GM12878 (cell line): Measurements from ENCODE around the gene LYRM2. TPM values are rescaled to one million over a fixed set of nuclear protein-coding genes. Genes with fewer than 3 reads are reported as not detected.

Source experiments
- ATAC-seq: fragments of 200-7000 bp; cut with Tn5 transposase; 3 replicates; pipeline ENCODE4 v1.9.1; 2020; ENCODE audit warnings: mild to moderate bottlenecking, moderate library complexity
- BruUV-seq: library from RNA; stranded (reverse); fragments of 400-500 nt; replicated peaks from 2 replicates; lab custom pipeline; 2021; lab: Mats Ljungman, UMichigan
- CTCF ChIA-PET: fragments of 300-600 bp; sonication (Branson Sonifier 250); formaldehyde crosslinking; extraction: SDS; loops from one replicate; lab custom pipeline; 2021; ENCODE audit warnings: inconsistent platforms; lab: Yijun Ruan, JAX
- POLR2A ChIA-PET: fragments of 350-600 bp; formaldehyde crosslinking; extraction: SDS; loops from one replicate; lab custom pipeline; 2021; ENCODE audit warnings: inconsistent platforms; lab: Charles Lee
- RAD21 ChIA-PET: fragments of 300-600 bp; sonication (Branson Sonifier 250); formaldehyde crosslinking; loops from one replicate; lab custom pipeline; 2023; ENCODE audit warnings: antibody characterized with exemption; ENCODE audit not compliant: unreplicated experiment; lab: Charles Lee
- SMC1A ChIA-PET: fragments of 300-600 bp; sonication (Branson Sonifier 250); formaldehyde crosslinking; loops from one replicate; lab custom pipeline; 2023; ENCODE audit not compliant: unreplicated experiment, uncharacterized antibody; lab: Charles Lee
- DNase-seq: peaks from one replicate; pipeline ENCODE4 v3.0.0-alpha.2; 2011; ENCODE audit warnings: low read depth, low spot score
- FAIRE-seq: peaks from 3 replicates; lab custom pipeline; 2011; peaks lifted over from hg19 to GRCh38; lab: Jason Lieb, UNC
- H2AFZ ChIP-seq: 2 replicates; pipeline ENCODE4 v1.6.0; 2011; ENCODE audit warnings: low read depth, low read length, control low read depth; ENCODE audit not compliant: control insufficient read depth
- H3K27ac ChIP-seq: 2 replicates; pipeline ENCODE4 v1.5.1; 2011; ENCODE audit warnings: control low read depth; ENCODE audit not compliant: control insufficient read depth, insufficient read depth
- H3K27me3 ChIP-seq, 2 experiments: replicated peaks in 1 of 2; 2 replicates each; pipeline versions ENCODE4 v1.6.0 to v1.6.1; 2011; ENCODE audit warnings: low read length in 1 of 2; ENCODE audit not compliant: control insufficient read depth in 2 of 2, insufficient read depth in 2 of 2
- H3K36me3 ChIP-seq, 2 experiments: 2 replicates each; pipeline ENCODE4 v1.5.1; 2011; ENCODE audit warnings: low read length in 1 of 2; ENCODE audit not compliant: control insufficient read depth in 2 of 2, insufficient read depth in 2 of 2
- H3K4me1 ChIP-seq: 2 replicates; pipeline ENCODE4 v1.6.1; 2011; ENCODE audit warnings: mild to moderate bottlenecking, low read length, moderate library complexity, mixed read lengths; ENCODE audit not compliant: control insufficient read depth, insufficient read depth
- H3K4me2 ChIP-seq: 2 replicates; pipeline ENCODE4 v1.6.0; 2011; ENCODE audit warnings: control low read depth; ENCODE audit not compliant: control insufficient read depth, insufficient read depth
- H3K4me3 ChIP-seq: fragments of 200-600 bp; sonication (generic); 2 replicates; pipeline ENCODE4 v1.5.1; 2016
- H3K79me2 ChIP-seq: 2 replicates; pipeline ENCODE4 v1.6.0; 2011; ENCODE audit warnings: low read length; ENCODE audit not compliant: control insufficient read depth, insufficient read depth
- H3K9ac ChIP-seq: 2 replicates; pipeline ENCODE4 v1.8.0; 2011; ENCODE audit warnings: low read length, control low read depth, mixed read lengths; ENCODE audit not compliant: control insufficient read depth, insufficient read depth
- H3K9me3 ChIP-seq: replicated peaks from 3 replicates; pipeline ENCODE4 v1.5.1; 2011; ENCODE audit warnings: mild to moderate bottlenecking, low read length; ENCODE audit not compliant: control insufficient read depth, insufficient read depth
- H4K20me1 ChIP-seq: 2 replicates; pipeline ENCODE4 v1.6.0; 2011; ENCODE audit not compliant: control insufficient read depth, insufficient read depth
- ASH2L ChIP-seq: fragments of 300-600, 200-600 bp; sonication (generic); IDR thresholded peaks from 2 replicates; pipeline ENCODE4 v1.6.1; 2017; ENCODE audit warnings: low read depth, mild to moderate bottlenecking, borderline replicate concordance
- ATF7 ChIP-seq: fragments of 450-650 bp; IDR thresholded peaks from 2 replicates; pipeline ENCODE4 v1.6.1; 2016; ENCODE audit warnings: low read depth, mild to moderate bottlenecking
- BCL11A ChIP-seq: IDR thresholded peaks from 2 replicates; pipeline ENCODE4 v1.6.1; 2011; ENCODE audit warnings: low read depth, low read length
- CREB1 ChIP-seq: IDR thresholded peaks from 2 replicates; pipeline ENCODE4 v1.6.1; 2012; ENCODE audit warnings: low read depth, mild to moderate bottlenecking, inconsistent platforms
- GABPA ChIP-seq: IDR thresholded peaks from 2 replicates; pipeline ENCODE4 v1.6.1; 2014; ENCODE audit warnings: antibody characterized with exemption, low read depth, mild to moderate bottlenecking, inconsistent platforms
- HDAC2 ChIP-seq: fragments of 200-600 bp; sonication (generic); IDR thresholded peaks from 2 replicates; pipeline ENCODE4 v1.6.1; 2017
- IKZF1 ChIP-seq: fragments of 450-650 bp; conservative IDR thresholded peaks from 2 replicates; pipeline ENCODE4 v1.6.1; 2017; ENCODE audit warnings: antibody characterized with exemption, mild to moderate bottlenecking
- IRF4 ChIP-seq: IDR thresholded peaks from 2 replicates; pipeline ENCODE4 v1.6.1; 2011; ENCODE audit warnings: low read depth, low read length
- MTA2 ChIP-seq: fragments of 450-650 bp; IDR thresholded peaks from 2 replicates; pipeline ENCODE4 v1.6.1; 2016; ENCODE audit warnings: low read depth, mild to moderate bottlenecking, moderate library complexity
- SMARCA5 ChIP-seq: fragments of 450-650 bp; IDR thresholded peaks from 2 replicates; pipeline ENCODE4 v1.6.1; 2017; ENCODE audit warnings: mild to moderate bottlenecking
- STAT1 ChIP-seq: fragments of 450-650 bp; conservative IDR thresholded peaks from 2 replicates; pipeline ENCODE4 v1.6.1; 2014; ENCODE audit warnings: antibody characterized with exemption, mild to moderate bottlenecking
- ZNF622 ChIP-seq: fragments of 450-650 bp; IDR thresholded peaks from 2 replicates; pipeline ENCODE4 v1.6.1; 2017; ENCODE audit warnings: mild to moderate bottlenecking, inconsistent platforms
- ZZZ3 ChIP-seq: IDR thresholded peaks from 2 replicates; pipeline ENCODE4 v1.6.1; 2011; ENCODE audit warnings: low read depth; ENCODE audit not compliant: control insufficient read depth, insufficient read length
- WGBS: methylation state at CpG from one replicate; pipeline ENCODE4 v1.1.6; 2016; ENCODE audit warnings: low lambda C conversion rate; ENCODE audit not compliant: insufficient replicate concordance, insufficient coverage; ENCODE audit errors: missing lambda C conversion rate; 5-methylcytosine and 5-hydroxymethylcytosine counted together
- in situ Hi-C: fragments of 300-500 bp; cut with MboI; formaldehyde crosslinking; loops from 9 replicates; pipeline ENCODE4 v1.14.3; 2018; ENCODE audit warnings: mixed read lengths
- intact Hi-C: fragments of 100-400 bp; cut with micrococcal nuclease; formaldehyde crosslinking; loops from one replicate; pipeline ENCODE4 v1.14.2; 2022; ENCODE audit not compliant: unreplicated experiment
- polyA plus RNA-seq, 11 experiments: library from polyadenylated mRNA; depleted of rRNA in 4 of 11; unstranded in 6 of 11; stranded (reverse) in 5 of 11; fragments of >200 nt; fragmentation: Nextera tagmentation in 4 of 11; fragmentation: Illumina TruSeq in 1 of 11; extraction: Ambion mirVana in 4 of 11; extraction: Trizol in 1 of 11; gene quantifications; 1 replicate in 1 of 11; 2 replicates in 10 of 11; pipeline versions ENCODE4 v1.2.1 to v1.2.3, GENCODE V29; 2011 to 2016; ENCODE audit warnings: inconsistent platforms in 2 of 11, missing spikeins in 2 of 11, low read depth in 1 of 11
- total RNA-seq, 4 experiments: library from RNA; depleted of rRNA in 3 of 4; stranded (reverse); fragments of >200 nt in 3 of 4; fragmentation: Illumina TruSeq in 1 of 4; extraction: Trizol in 1 of 4; gene quantifications; 2 replicates each; pipeline versions ENCODE4 v1.2.1 to v1.2.3, GENCODE V29; 2013 to 2021
- TF ChIP-seq, protein P1 (sequence below): fragments of 450-650 bp; conservative IDR thresholded peaks from 2 replicates; pipeline ENCODE4 v1.6.1; 2017; ENCODE audit warnings: mild to moderate bottlenecking, moderate library complexity
- TF ChIP-seq, protein P2 (sequence below): fragments of 450-650 bp; IDR thresholded peaks from 2 replicates; pipeline ENCODE4 v1.6.1; 2017; ENCODE audit warnings: mild to moderate bottlenecking, low read depth, inconsistent platforms; ENCODE audit not compliant: poor library complexity, severe bottlenecking
- TF ChIP-seq, protein P3 (sequence below): IDR thresholded peaks from 2 replicates; pipeline ENCODE4 v1.6.1; 2011; ENCODE audit warnings: borderline replicate concordance, low read depth, mild to moderate bottlenecking, moderate library complexity, mixed read lengths, low read length; ENCODE audit not compliant: insufficient read depth; ENCODE audit errors: extremely low read length
- TF ChIP-seq, protein P4 (sequence below): IDR thresholded peaks from 2 replicates; pipeline ENCODE4 v1.6.1; 2012; ENCODE audit warnings: mild to moderate bottlenecking, low read depth, low read length
- TF ChIP-seq, protein P5 (sequence below): IDR thresholded peaks from 2 replicates; pipeline ENCODE4 v1.6.1; 2011; ENCODE audit warnings: low read depth, mild to moderate bottlenecking, low read length, moderate library complexity, borderline replicate concordance; ENCODE audit errors: extremely low read depth

LYRM2 gene
- total and polyA plus RNA-seq, 10 of the 15 experiments (the other 5 are each of a cell fraction or from before 2014, with no cell fraction given), result 17.2 to 75.0 (median 30.9) TPM

DNA sequence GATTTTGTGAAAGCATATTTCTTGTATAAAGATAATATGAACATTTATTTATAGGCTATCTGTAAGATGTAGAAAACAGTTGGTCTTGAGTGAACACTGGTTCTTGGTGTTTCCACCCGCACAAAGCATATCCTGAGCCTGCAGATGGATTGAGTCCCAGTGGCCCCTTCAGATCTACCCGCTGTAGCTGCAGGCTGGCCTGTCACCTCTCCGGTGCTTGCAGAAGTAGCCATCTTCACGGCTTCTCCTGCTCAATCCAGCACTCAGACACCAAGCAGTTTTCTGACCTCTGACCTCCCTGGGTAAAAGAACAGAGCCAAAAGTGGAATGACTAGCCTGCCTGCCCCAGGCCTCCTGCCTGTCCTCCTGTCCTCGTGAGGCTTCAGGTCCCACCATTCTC, 22.7 kb downstream of the LYRM2 start:
- Histone ChIP-seq H3K4me3 (no peak overlapping the region), H3K4me1 (no peaks in the 10 kb centered on the region), H2AFZ (no peak overlapping the region), H3K4me2 (no peak overlapping the region), H3K9me3 (no peaks in the 10 kb centered on the region), H3K79me2 (no peaks in the 10 kb centered on the region), H3K9ac (no peak overlapping the region), H3K27me3 (no peaks in the 10 kb centered on the region), H3K27ac (no peak overlapping the region), H3K36me3 (no peaks in the 10 kb centered on the region), H4K20me1 (no peaks in the 10 kb centered on the region)
- in situ Hi-C loops (no loop called here), intact Hi-C loops (no loop called here)
- SMC1A ChIA-PET, result no interaction called here
- RAD21 ChIA-PET, result no interaction called here
- FAIRE-seq, result no peak
- CTCF ChIA-PET, result interaction anchor here (1.1 to 1.8 kb wide), 3 partner anchors 12 to 243 kb away, joined by 4 read pairs; no protein-coding TSS in a partner anchor
- BruUV-seq, result no TSS peak
- POLR2A ChIA-PET, result no interaction called here
- DNase-seq, result no peak
- ATAC-seq, result no peak
- WGBS, result 85% methylated on average over 5 of the region's 5 CpGs
- TF ChIP-seq, protein P1, sequence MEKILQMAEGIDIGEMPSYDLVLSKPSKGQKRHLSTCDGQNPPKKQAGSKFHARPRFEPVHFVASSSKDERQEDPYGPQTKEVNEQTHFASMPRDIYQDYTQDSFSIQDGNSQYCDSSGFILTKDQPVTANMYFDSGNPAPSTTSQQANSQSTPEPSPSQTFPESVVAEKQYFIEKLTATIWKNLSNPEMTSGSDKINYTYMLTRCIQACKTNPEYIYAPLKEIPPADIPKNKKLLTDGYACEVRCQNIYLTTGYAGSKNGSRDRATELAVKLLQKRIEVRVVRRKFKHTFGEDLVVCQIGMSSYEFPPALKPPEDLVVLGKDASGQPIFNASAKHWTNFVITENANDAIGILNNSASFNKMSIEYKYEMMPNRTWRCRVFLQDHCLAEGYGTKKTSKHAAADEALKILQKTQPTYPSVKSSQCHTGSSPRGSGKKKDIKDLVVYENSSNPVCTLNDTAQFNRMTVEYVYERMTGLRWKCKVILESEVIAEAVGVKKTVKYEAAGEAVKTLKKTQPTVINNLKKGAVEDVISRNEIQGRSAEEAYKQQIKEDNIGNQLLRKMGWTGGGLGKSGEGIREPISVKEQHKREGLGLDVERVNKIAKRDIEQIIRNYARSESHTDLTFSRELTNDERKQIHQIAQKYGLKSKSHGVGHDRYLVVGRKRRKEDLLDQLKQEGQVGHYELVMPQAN, result no peak
- TF ChIP-seq, protein P2, sequence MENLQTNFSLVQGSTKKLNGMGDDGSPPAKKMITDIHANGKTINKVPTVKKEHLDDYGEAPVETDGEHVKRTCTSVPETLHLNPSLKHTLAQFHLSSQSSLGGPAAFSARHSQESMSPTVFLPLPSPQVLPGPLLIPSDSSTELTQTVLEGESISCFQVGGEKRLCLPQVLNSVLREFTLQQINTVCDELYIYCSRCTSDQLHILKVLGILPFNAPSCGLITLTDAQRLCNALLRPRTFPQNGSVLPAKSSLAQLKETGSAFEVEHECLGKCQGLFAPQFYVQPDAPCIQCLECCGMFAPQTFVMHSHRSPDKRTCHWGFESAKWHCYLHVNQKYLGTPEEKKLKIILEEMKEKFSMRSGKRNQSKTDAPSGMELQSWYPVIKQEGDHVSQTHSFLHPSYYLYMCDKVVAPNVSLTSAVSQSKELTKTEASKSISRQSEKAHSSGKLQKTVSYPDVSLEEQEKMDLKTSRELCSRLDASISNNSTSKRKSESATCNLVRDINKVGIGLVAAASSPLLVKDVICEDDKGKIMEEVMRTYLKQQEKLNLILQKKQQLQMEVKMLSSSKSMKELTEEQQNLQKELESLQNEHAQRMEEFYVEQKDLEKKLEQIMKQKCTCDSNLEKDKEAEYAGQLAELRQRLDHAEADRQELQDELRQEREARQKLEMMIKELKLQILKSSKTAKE, result no peak
- TF ChIP-seq ZNF622 (no peak), STAT1 (no peak), HDAC2 (no peak), ATF7 (no peak), IKZF1 (no peak), BCL11A (no peak), ASH2L (no peak), ZZZ3 (no peak), GABPA (no peak), CREB1 (no peak), MTA2 (no peak), SMARCA5 (no peak), IRF4 (no peak)
- TF ChIP-seq, protein P3, sequence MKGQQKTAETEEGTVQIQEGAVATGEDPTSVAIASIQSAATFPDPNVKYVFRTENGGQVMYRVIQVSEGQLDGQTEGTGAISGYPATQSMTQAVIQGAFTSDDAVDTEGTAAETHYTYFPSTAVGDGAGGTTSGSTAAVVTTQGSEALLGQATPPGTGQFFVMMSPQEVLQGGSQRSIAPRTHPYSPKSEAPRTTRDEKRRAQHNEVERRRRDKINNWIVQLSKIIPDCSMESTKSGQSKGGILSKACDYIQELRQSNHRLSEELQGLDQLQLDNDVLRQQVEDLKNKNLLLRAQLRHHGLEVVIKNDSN, result no peak
- TF ChIP-seq, protein P4, sequence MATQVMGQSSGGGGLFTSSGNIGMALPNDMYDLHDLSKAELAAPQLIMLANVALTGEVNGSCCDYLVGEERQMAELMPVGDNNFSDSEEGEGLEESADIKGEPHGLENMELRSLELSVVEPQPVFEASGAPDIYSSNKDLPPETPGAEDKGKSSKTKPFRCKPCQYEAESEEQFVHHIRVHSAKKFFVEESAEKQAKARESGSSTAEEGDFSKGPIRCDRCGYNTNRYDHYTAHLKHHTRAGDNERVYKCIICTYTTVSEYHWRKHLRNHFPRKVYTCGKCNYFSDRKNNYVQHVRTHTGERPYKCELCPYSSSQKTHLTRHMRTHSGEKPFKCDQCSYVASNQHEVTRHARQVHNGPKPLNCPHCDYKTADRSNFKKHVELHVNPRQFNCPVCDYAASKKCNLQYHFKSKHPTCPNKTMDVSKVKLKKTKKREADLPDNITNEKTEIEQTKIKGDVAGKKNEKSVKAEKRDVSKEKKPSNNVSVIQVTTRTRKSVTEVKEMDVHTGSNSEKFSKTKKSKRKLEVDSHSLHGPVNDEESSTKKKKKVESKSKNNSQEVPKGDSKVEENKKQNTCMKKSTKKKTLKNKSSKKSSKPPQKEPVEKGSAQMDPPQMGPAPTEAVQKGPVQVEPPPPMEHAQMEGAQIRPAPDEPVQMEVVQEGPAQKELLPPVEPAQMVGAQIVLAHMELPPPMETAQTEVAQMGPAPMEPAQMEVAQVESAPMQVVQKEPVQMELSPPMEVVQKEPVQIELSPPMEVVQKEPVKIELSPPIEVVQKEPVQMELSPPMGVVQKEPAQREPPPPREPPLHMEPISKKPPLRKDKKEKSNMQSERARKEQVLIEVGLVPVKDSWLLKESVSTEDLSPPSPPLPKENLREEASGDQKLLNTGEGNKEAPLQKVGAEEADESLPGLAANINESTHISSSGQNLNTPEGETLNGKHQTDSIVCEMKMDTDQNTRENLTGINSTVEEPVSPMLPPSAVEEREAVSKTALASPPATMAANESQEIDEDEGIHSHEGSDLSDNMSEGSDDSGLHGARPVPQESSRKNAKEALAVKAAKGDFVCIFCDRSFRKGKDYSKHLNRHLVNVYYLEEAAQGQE, result no peak
- TF ChIP-seq, protein P5, sequence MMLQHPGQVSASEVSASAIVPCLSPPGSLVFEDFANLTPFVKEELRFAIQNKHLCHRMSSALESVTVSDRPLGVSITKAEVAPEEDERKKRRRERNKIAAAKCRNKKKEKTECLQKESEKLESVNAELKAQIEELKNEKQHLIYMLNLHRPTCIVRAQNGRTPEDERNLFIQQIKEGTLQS, result no peak
